ENCODE results near the gene BCL2L12.

Gene BCL2L12

GRCh38 chr19:49682274-49682673 lies 16.5 kb downstream of the BCL2L12 start:
- TF ChIP-seq REST (IDR thresholded peaks at IDR 0.05; ENCODE audit: insufficient read depth in 1 of 2, low read depth in 2 of 2, low read length in 2 of 2): no peak
- no peak for TF ChIP-seq TAF1 (IDR thresholded peaks at IDR 0.05; ENCODE audit: borderline replicate concordance, insufficient read depth, low read length)
- TF ChIP-seq SIN3A (IDR thresholded peaks at IDR 0.05; ENCODE audit: borderline replicate concordance, insufficient read depth, low read length): no peak
- TF ChIP-seq POLR2AphosphoS5 (IDR thresholded peaks at IDR 0.05; ENCODE audit: low read depth, low read length): no peak
- TF ChIP-seq FOXP2 (optimal IDR thresholded peaks at IDR 0.05; ENCODE audit: borderline replicate concordance, extremely low read depth, extremely low read length, insufficient read depth): no peak

GRCh38 chr19:49683814-49684250 lies 18.1 kb downstream of the BCL2L12 start:
- TF ChIP-seq POLR2AphosphoS5 (IDR thresholded peaks at IDR 0.05; ENCODE audit: low read depth, low read length) (no peak), FOXP2 (optimal IDR thresholded peaks at IDR 0.05; ENCODE audit: borderline replicate concordance, extremely low read depth, extremely low read length, insufficient read depth) (no peak), REST (IDR thresholded peaks at IDR 0.05; ENCODE audit: insufficient read depth in 1 of 2, low read depth in 2 of 2, low read length in 2 of 2) (no peak), SIN3A (IDR thresholded peaks at IDR 0.05; ENCODE audit: borderline replicate concordance, insufficient read depth, low read length) (no peak), TAF1 (IDR thresholded peaks at IDR 0.05; ENCODE audit: borderline replicate concordance, insufficient read depth, low read length) (no peak)

DNA sequence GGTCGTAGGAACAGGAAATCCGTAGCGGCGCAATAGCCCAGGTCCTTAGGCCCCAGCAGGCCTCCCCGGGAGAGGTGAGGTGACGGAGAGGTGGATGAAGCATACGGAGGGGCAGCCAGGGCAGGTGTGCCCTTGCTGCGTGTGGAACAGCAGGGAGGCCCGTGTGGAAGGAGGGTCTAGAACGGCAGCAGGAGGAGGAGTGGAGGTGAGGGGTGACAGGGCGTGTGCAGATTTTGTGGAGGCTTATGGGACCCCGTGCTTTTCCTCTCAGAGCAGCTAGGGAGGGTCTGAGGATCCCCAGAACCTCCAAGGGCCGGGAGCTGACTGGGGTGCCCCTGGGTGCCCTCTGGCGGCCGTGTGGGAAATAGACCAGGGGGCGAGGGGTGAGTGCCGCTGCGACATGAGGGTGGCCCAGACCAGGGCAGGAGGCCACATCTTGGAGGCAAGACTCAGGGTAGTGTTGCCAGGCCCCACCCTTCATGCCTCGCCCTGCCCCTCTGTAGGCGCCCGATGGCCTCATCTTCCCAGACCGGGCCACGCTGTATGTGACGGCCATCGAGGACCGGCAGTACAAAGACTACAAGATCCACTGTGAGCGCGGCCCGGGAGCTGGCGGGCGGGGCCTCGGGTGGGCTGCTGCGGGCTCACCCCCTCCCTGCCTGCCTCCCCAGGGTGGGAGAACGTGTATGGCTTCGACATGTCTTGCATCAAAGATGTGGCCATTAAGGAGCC lies 18.7 kb downstream of the BCL2L12 start:
- TF ChIP-seq POLR2AphosphoS5 (IDR thresholded peaks at IDR 0.05; ENCODE audit: low read depth, low read length) (no peak), REST (IDR thresholded peaks at IDR 0.05; ENCODE audit: insufficient read depth in 1 of 2, low read depth in 2 of 2, low read length in 2 of 2) (no peak), SIN3A (IDR thresholded peaks at IDR 0.05; ENCODE audit: borderline replicate concordance, insufficient read depth, low read length) (no peak), FOXP2 (optimal IDR thresholded peaks at IDR 0.05; ENCODE audit: borderline replicate concordance, extremely low read depth, extremely low read length, insufficient read depth) (no peak), TAF1 (IDR thresholded peaks at IDR 0.05; ENCODE audit: borderline replicate concordance, insufficient read depth, low read length) (no peak)

DNA sequence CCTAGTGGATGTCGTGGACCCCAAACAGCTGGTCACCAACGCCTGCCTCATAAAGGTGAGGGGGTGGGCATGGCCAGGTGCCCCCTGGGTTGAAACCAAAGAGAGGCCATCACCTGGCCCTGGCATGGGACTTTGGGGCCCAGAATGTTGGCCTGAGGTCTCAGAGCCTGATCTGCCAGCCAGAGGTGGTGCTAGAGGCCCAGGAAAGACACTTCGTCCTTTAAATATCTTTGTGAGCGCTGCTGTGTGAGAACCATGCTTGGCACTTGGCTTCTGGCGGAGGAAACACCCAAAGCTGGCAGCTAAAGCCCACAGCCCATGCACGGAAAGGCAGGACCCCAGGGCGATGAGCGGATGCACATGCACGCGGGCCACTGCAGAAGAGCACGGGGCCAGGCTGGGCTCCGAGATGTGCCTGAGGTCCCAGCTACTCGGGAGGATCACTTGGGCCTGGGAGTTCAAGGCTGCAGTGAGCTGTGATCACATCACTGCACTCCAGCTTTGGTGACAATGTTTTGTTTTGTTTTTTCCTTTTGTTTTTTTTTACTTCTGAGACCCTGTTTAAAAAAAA lies 19.3 kb downstream of the BCL2L12 start:
- TF ChIP-seq SIN3A (IDR thresholded peaks at IDR 0.05; ENCODE audit: borderline replicate concordance, insufficient read depth, low read length) (no peak), POLR2AphosphoS5 (IDR thresholded peaks at IDR 0.05; ENCODE audit: low read depth, low read length) (no peak), FOXP2 (optimal IDR thresholded peaks at IDR 0.05; ENCODE audit: borderline replicate concordance, extremely low read depth, extremely low read length, insufficient read depth) (no peak), REST (IDR thresholded peaks at IDR 0.05; ENCODE audit: insufficient read depth in 1 of 2, low read depth in 2 of 2, low read length in 2 of 2) (no peak), TAF1 (IDR thresholded peaks at IDR 0.05; ENCODE audit: borderline replicate concordance, insufficient read depth, low read length) (no peak)

Measured in PFSK-1 (cell line).